ENCODE measurements around the gene GHRHR. TPM values are rescaled to one million over a fixed set of nuclear protein-coding genes. Genes with fewer than 3 reads are reported as not detected.

Gene GHRHR
- total RNA-seq, 1 experiment from 2014 or later = not detected

DNA sequence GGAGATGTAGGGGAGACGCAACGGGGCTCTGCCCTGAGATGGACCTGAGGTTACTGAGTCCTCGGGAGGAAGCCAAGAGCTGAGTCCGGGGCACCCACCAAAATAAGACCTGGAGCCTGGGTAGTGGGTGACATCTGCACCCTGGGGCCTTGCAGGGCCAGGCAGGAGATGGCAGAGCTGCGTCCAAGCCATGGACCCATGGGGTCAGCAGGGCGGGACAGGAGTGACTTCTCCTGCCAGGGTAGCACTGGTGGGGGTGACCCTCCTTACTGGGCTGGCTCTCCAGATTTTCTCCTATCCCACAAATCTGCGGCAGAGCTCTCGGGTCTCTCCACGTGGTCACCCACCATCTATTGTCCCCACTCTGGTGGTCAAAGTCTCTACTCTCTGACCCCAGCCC is 2.1 kb downstream of the GHRHR start:
- H3K4me2 ChIP-seq (ENCODE audit: low read depth, low read length, poor library complexity, severe bottlenecking) = no peak overlapping the region
- H3K9me3 ChIP-seq (ENCODE audit: low read length) = no peaks in the 10 kb centered on the region
- H4K20me1 ChIP-seq (ENCODE audit: insufficient read depth, low read depth, low read length) = no peaks in the 10 kb centered on the region
- H3K27ac ChIP-seq (ENCODE audit: low read length) = no peak overlapping the region
- H3K9me2 ChIP-seq (replicated peaks; ENCODE audit: insufficient read depth, low read length) = no peaks in the 10 kb centered on the region
- H3K36me3 ChIP-seq (ENCODE audit: insufficient read depth, low read length) = no peaks in the 10 kb centered on the region
- DNase-seq = no peak
- peaks cover 10% of the 10 kb centered on the region for H3K4me1 ChIP-seq (ENCODE audit: low read length)
- H3K27me3 ChIP-seq (ENCODE audit: low read length) = 0 out of 2 replicates have a peak, but pooled peaks cover 2% of the 10 kb centered on the region
- H3K4me3 ChIP-seq (ENCODE audit: low read length) = no peak overlapping the region
- no peak overlapping the region for H2AFZ ChIP-seq (ENCODE audit: low read length)
- no peaks in the 10 kb centered on the region for H3K79me2 ChIP-seq (ENCODE audit: low read length)
- no peak overlapping the region for H3K9ac ChIP-seq (ENCODE audit: low read length)

DNA sequence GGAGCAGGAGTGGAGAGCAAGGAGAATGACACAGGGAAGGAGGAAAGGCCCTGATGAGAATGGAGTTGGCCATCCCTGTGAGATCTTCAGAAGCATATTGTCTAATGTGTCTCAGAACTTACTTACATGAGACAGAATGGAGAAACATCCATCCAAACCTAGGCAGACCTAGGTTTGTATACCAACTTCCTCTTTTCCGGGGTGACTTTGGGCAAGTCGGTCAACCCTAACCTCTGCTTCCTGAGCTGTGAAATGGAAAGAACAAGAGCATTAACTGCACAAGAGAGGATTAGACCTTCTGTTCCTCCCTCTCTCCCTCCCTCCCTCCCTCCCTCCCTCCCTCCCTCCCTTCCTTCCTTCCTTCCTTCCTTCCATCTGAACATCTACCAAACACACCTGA is 4.5 kb downstream of the GHRHR start:
- peak; percentile 76 for DNase-seq
- Histone ChIP-seq H3K27ac (ENCODE audit: low read length) (no peak overlapping the region), H3K4me1 (ENCODE audit: low read length) (peaks cover 10% of the 10 kb centered on the region), H4K20me1 (ENCODE audit: insufficient read depth, low read depth, low read length) (no peaks in the 10 kb centered on the region), H3K79me2 (ENCODE audit: low read length) (no peaks in the 10 kb centered on the region), H3K27me3 (ENCODE audit: low read length) (no peaks in the 10 kb centered on the region), H3K9ac (ENCODE audit: low read length) (no peak overlapping the region), H3K4me3 (ENCODE audit: low read length) (no peak overlapping the region), H2AFZ (ENCODE audit: low read length) (no peak overlapping the region), H3K9me2 (replicated peaks; ENCODE audit: insufficient read depth, low read length) (no peaks in the 10 kb centered on the region), H3K36me3 (ENCODE audit: insufficient read depth, low read length) (no peaks in the 10 kb centered on the region), H3K9me3 (ENCODE audit: low read length) (no peaks in the 10 kb centered on the region), H3K4me2 (ENCODE audit: low read depth, low read length, poor library complexity, severe bottlenecking) (no peak overlapping the region)

DNA sequence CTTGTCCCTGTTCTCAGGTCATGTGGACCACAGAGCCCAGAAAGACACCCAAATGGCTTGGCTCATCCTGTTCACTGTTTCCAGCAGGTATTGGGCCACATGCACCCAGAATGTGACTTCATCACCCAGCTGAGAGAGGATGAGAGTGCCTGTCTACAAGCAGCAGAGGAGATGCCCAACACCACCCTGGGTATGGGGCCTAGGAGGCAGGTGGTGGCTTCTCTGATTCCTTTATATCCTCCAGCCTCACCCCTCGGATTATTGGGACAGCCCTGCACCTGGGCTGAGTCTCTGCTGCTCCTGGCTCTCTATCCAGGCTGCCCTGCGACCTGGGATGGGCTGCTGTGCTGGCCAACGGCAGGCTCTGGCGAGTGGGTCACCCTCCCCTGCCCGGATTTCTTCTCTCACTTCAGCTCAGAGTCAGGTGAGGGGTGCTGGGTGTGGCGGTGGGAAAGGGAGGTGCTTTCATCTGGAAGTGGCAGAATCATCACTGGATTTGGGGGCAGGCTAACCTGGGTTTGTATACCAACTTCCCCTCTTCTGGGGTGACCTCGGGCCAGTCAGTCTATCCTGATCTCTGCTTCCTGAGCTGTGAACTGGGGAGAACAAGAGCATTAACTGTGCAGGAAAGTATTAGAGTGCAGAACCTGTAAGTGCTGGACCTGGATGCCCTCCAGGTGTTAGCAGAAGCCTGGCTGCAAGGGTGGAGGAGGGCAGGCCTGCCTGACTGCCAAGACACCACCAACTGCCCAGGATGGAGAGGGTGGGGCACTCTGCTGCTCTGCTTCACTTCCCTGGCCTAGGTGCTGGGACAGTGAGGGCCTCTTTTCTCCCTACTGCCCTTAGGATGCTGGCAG is 5.2 kb downstream of the GHRHR start:
- Histone ChIP-seq H3K79me2 (ENCODE audit: low read length) (no peaks in the 10 kb centered on the region), H3K27me3 (ENCODE audit: low read length) (no peaks in the 10 kb centered on the region), H3K36me3 (ENCODE audit: insufficient read depth, low read length) (no peaks in the 10 kb centered on the region), H3K4me1 (ENCODE audit: low read length) (peaks cover 10% of the 10 kb centered on the region), H3K9me3 (ENCODE audit: low read length) (no peaks in the 10 kb centered on the region), H2AFZ (ENCODE audit: low read length) (no peak overlapping the region), H3K4me2 (ENCODE audit: low read depth, low read length, poor library complexity, severe bottlenecking) (no peak overlapping the region), H3K4me3 (ENCODE audit: low read length) (no peak overlapping the region), H4K20me1 (ENCODE audit: insufficient read depth, low read depth, low read length) (no peaks in the 10 kb centered on the region), H3K9me2 (replicated peaks; ENCODE audit: insufficient read depth, low read length) (no peaks in the 10 kb centered on the region), H3K9ac (ENCODE audit: low read length) (no peak overlapping the region), H3K27ac (ENCODE audit: low read length) (no peak overlapping the region)
- no peak for DNase-seq

DNA sequence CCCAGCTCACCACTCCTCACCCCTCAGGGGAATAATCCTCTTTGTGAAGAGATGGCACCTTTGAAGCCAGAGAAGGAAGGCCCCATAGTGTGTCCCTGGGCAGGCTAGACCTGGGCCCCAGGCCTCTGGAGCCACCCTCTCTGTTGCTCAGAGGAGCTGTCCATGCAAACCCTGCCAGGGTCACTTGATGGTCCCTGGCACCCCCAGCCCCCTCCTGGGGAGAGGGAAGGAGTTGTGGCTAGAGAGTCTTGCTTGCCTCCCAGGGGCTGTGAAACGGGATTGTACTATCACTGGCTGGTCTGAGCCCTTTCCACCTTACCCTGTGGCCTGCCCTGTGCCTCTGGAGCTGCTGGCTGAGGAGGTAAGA is 5.8 kb downstream of the GHRHR start:
- peaks cover 10% of the 10 kb centered on the region for H3K4me1 ChIP-seq (ENCODE audit: low read length)
- no peak overlapping the region for H3K9ac ChIP-seq (ENCODE audit: low read length)
- no peaks in the 10 kb centered on the region for H3K79me2 ChIP-seq (ENCODE audit: low read length)
- no peaks in the 10 kb centered on the region for H3K9me3 ChIP-seq (ENCODE audit: low read length)
- H2AFZ ChIP-seq (ENCODE audit: low read length) = no peak overlapping the region
- DNase-seq = no peak
- H3K4me2 ChIP-seq (ENCODE audit: low read depth, low read length, poor library complexity, severe bottlenecking) = no peak overlapping the region
- no peak overlapping the region for H3K27ac ChIP-seq (ENCODE audit: low read length)
- no peaks in the 10 kb centered on the region for H3K27me3 ChIP-seq (ENCODE audit: low read length)
- H3K36me3 ChIP-seq (ENCODE audit: insufficient read depth, low read length) = no peaks in the 10 kb centered on the region
- H4K20me1 ChIP-seq (ENCODE audit: insufficient read depth, low read depth, low read length) = no peaks in the 10 kb centered on the region
- no peaks in the 10 kb centered on the region for H3K9me2 ChIP-seq (replicated peaks; ENCODE audit: insufficient read depth, low read length)
- no peak overlapping the region for H3K4me3 ChIP-seq (ENCODE audit: low read length)

DNA sequence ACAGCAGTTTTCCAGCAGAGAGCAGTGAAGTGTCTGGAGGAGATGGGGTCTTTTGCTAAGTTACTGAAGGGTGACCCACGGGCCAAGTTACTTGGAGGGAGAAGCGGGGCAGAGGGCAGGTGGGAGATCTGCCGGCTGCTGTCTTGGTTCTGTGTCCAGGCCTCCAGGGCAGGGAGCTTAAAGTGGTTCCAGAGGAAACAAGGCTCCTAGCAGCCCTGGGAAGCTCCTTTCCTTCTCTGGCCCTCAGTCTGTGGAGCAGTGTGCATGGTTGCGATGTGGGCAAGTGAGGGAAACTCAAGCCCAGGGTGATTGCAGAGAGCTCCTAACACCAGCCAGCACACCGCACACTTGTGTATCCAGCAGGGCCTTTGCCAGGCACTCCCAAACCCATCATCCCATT is 6.3 kb downstream of the GHRHR start:
- no peak overlapping the region for H2AFZ ChIP-seq (ENCODE audit: low read length)
- H3K9me2 ChIP-seq (replicated peaks; ENCODE audit: insufficient read depth, low read length) = no peaks in the 10 kb centered on the region
- no peaks in the 10 kb centered on the region for H3K27me3 ChIP-seq (ENCODE audit: low read length)
- peaks cover 12% of the 10 kb centered on the region for H3K4me1 ChIP-seq (ENCODE audit: low read length)
- no peak for DNase-seq
- no peaks in the 10 kb centered on the region for H3K9me3 ChIP-seq (ENCODE audit: low read length)
- H3K36me3 ChIP-seq (ENCODE audit: insufficient read depth, low read length) = no peaks in the 10 kb centered on the region
- H4K20me1 ChIP-seq (ENCODE audit: insufficient read depth, low read depth, low read length) = no peaks in the 10 kb centered on the region
- no peaks in the 10 kb centered on the region for H3K79me2 ChIP-seq (ENCODE audit: low read length)
- no peak overlapping the region for H3K9ac ChIP-seq (ENCODE audit: low read length)
- H3K4me3 ChIP-seq (ENCODE audit: low read length) = no peak overlapping the region
- H3K4me2 ChIP-seq (ENCODE audit: low read depth, low read length, poor library complexity, severe bottlenecking) = no peak overlapping the region
- H3K27ac ChIP-seq (ENCODE audit: low read length) = no peak overlapping the region

DNA sequence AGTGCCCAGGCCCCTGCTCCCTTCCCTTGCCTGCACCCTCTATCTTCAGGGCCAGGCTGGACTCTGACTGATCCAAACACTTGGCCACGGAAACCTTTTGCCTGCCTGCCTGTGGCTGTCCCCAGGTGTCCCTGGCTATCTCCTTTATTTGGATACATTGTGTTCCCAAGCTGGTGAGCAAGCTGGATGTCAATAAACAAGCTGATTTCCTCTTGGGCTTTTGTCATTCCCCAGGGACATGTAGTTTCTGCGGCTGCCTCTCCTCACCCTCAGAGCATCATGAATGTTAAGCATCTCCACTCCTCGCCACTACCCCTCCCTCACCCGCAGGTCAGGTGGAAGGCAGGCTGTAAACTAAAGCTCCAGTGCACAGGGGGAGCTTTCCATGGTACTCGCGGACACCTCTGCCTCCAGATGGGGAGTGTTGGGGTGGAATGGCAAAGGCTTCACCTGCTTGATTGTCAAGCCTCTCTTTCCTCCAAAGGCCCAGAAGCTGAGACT is 6.9 kb downstream of the GHRHR start:
- no peak overlapping the region for H2AFZ ChIP-seq (ENCODE audit: low read length)
- no peaks in the 10 kb centered on the region for H4K20me1 ChIP-seq (ENCODE audit: insufficient read depth, low read depth, low read length)
- no peaks in the 10 kb centered on the region for H3K27me3 ChIP-seq (ENCODE audit: low read length)
- no peak overlapping the region for H3K4me2 ChIP-seq (ENCODE audit: low read depth, low read length, poor library complexity, severe bottlenecking)
- H3K9me3 ChIP-seq (ENCODE audit: low read length) = no peaks in the 10 kb centered on the region
- no peak for DNase-seq
- H3K36me3 ChIP-seq (ENCODE audit: insufficient read depth, low read length) = no peaks in the 10 kb centered on the region
- H3K9ac ChIP-seq (ENCODE audit: low read length) = no peak overlapping the region
- H3K79me2 ChIP-seq (ENCODE audit: low read length) = no peaks in the 10 kb centered on the region
- peaks cover 18% of the 10 kb centered on the region for H3K4me1 ChIP-seq (ENCODE audit: low read length)
- no peak overlapping the region for H3K27ac ChIP-seq (ENCODE audit: low read length)
- H3K9me2 ChIP-seq (replicated peaks; ENCODE audit: insufficient read depth, low read length) = no peaks in the 10 kb centered on the region
- H3K4me3 ChIP-seq (ENCODE audit: low read length) = no peak overlapping the region

DNA sequence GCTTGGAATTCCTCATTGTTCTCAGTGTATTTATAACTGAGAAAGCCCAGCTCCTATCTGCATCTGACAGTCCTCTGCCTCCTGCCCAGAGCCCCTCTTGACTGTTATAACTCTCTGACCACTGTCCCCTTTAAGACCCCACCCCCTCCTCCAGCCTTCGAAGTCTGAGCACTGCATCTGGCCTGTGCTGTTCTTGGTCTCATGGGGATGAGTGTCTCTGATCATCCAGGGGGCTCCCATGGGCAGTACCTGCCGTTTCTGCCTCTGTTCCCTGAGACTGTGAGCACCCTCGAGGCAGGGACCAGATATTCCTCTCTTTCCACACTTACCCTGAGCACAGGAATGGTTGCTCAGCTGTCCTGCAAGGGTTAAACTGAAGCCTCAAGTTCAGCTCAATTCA is 7.7 kb downstream of the GHRHR start:
- H3K4me1 ChIP-seq (ENCODE audit: low read length) = peaks cover 22% of the 10 kb centered on the region
- no peak overlapping the region for H2AFZ ChIP-seq (ENCODE audit: low read length)
- no peaks in the 10 kb centered on the region for H3K9me2 ChIP-seq (replicated peaks; ENCODE audit: insufficient read depth, low read length)
- no peaks in the 10 kb centered on the region for H3K36me3 ChIP-seq (ENCODE audit: insufficient read depth, low read length)
- H3K9me3 ChIP-seq (ENCODE audit: low read length) = no peaks in the 10 kb centered on the region
- no peak overlapping the region for H3K4me2 ChIP-seq (ENCODE audit: low read depth, low read length, poor library complexity, severe bottlenecking)
- H3K4me3 ChIP-seq (ENCODE audit: low read length) = no peak overlapping the region
- H3K9ac ChIP-seq (ENCODE audit: low read length) = no peak overlapping the region
- H4K20me1 ChIP-seq (ENCODE audit: insufficient read depth, low read depth, low read length) = no peaks in the 10 kb centered on the region
- H3K79me2 ChIP-seq (ENCODE audit: low read length) = no peaks in the 10 kb centered on the region
- H3K27me3 ChIP-seq (ENCODE audit: low read length) = no peaks in the 10 kb centered on the region
- DNase-seq = no peak
- H3K27ac ChIP-seq (ENCODE audit: low read length) = no peak overlapping the region

DNA sequence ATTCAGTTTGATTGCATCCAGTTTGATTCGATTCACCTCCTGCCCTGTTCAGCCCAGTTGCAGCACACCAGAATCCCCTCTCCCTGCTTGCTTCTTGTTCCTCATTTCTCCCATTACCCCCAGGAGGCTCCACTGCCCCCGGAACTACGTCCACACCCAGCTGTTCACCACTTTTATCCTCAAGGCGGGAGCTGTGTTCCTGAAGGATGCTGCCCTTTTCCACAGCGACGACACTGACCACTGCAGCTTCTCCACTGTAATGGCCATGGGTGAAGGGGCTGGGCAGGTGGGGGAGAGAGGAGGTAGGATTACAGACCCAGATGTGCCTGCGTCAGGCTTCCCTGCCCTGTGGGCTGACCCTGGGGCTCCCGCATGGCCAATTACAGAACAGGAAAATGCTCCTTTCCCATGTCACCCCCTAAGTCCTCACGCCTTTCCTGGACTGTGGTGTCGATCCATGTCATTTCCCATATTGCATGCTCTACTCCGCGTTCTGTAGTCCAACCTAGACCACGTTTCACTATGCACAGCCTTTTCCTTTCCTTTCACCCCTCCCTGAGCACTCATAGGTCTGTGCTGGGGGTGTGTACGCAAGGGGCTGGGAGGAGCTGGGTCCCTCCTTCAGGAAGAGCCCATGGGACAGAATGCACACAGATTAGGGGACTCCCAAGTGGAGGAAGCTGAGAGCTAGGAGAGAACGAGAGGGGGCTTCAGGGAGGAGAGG is 8.2 kb downstream of the GHRHR start:
- DNase-seq = no peak
- no peak overlapping the region for H2AFZ ChIP-seq (ENCODE audit: low read length)
- H3K36me3 ChIP-seq (ENCODE audit: insufficient read depth, low read length) = no peaks in the 10 kb centered on the region
- no peak overlapping the region for H3K27ac ChIP-seq (ENCODE audit: low read length)
- H3K4me1 ChIP-seq (ENCODE audit: low read length) = peaks cover 22% of the 10 kb centered on the region
- H3K9me2 ChIP-seq (replicated peaks; ENCODE audit: insufficient read depth, low read length) = no peaks in the 10 kb centered on the region
- H3K9ac ChIP-seq (ENCODE audit: low read length) = no peak overlapping the region
- no peaks in the 10 kb centered on the region for H4K20me1 ChIP-seq (ENCODE audit: insufficient read depth, low read depth, low read length)
- H3K4me2 ChIP-seq (ENCODE audit: low read depth, low read length, poor library complexity, severe bottlenecking) = no peak overlapping the region
- H3K79me2 ChIP-seq (ENCODE audit: low read length) = no peaks in the 10 kb centered on the region
- H3K27me3 ChIP-seq (ENCODE audit: low read length) = no peaks in the 10 kb centered on the region
- no peak overlapping the region for H3K4me3 ChIP-seq (ENCODE audit: low read length)
- H3K9me3 ChIP-seq (ENCODE audit: low read length) = no peaks in the 10 kb centered on the region
